GM23338 (cell line): ENCODE data around the gene MPRIP. TPM values are rescaled to one million over a fixed set of nuclear protein-coding genes. Genes with fewer than 3 reads are reported as not detected.

Experiments used
- ATAC-seq: fragments of 200-7000 bp; cut with Tn5 transposase; 3 replicates; pipeline ENCODE4 v1.9.1; 2020
- DNase-seq: peaks from one replicate; pipeline ENCODE4 v3.0.0-alpha.2; 2015; ENCODE audit warnings: low spot score
- H2AFZ ChIP-seq: fragments of 200-600 bp; sonication (generic); 2 replicates; pipeline ENCODE4 v1.8.0; 2016; ENCODE audit warnings: antibody characterized with exemption, mild to moderate bottlenecking, moderate library complexity
- H3F3A ChIP-seq: fragments of 200-600 bp; sonication (generic); replicated peaks from 2 replicates; pipeline ENCODE4 v1.8.0; 2017; ENCODE audit warnings: antibody characterized with exemption, mixed run types, low read depth
- H3K27ac ChIP-seq: fragments of 200-600 bp; sonication (generic); 2 replicates; pipeline ENCODE4 v1.6.1; 2016; ENCODE audit warnings: low read depth
- H3K27me3 ChIP-seq: fragments of 200-600 bp; sonication (generic); 2 replicates; pipeline ENCODE4 v1.8.0; 2016; ENCODE audit warnings: mild to moderate bottlenecking, mixed run types, moderate library complexity; ENCODE audit not compliant: insufficient read depth
- H3K36me3 ChIP-seq: fragments of 200-600 bp; sonication (generic); 2 replicates; pipeline ENCODE4 v1.8.0; 2016; ENCODE audit warnings: mild to moderate bottlenecking; ENCODE audit not compliant: insufficient read depth
- H3K4me1 ChIP-seq: fragments of 200-600 bp; sonication (generic); 2 replicates; pipeline ENCODE4 v1.8.0; 2016; ENCODE audit warnings: mild to moderate bottlenecking, moderate library complexity; ENCODE audit not compliant: insufficient read depth
- H3K4me2 ChIP-seq: fragments of 200-600 bp; sonication (generic); 2 replicates; pipeline ENCODE4 v1.7.1; 2017; ENCODE audit warnings: mixed run types
- H3K4me3 ChIP-seq: fragments of 200-600 bp; sonication (generic); 2 replicates; pipeline ENCODE4 v1.6.1; 2016; ENCODE audit warnings: mixed run types
- H3K79me2 ChIP-seq: fragments of 200-600 bp; sonication (generic); replicated peaks from 2 replicates; pipeline ENCODE4 v1.8.0; 2017; ENCODE audit warnings: mild to moderate bottlenecking; ENCODE audit not compliant: insufficient read depth
- H3K9me2 ChIP-seq: fragments of 200-600 bp; sonication (generic); 2 replicates; pipeline ENCODE4 v1.8.0; 2017; ENCODE audit not compliant: insufficient read depth
- H4K20me1 ChIP-seq: fragments of 200-600 bp; sonication (generic); replicated peaks from 2 replicates; pipeline ENCODE4 v1.8.0; 2017; ENCODE audit warnings: mild to moderate bottlenecking; ENCODE audit not compliant: insufficient read depth
- H3K27ac Mint-ChIP-seq: 2 replicates; pipeline ENCODE4 v1.8.0; 2020; ENCODE audit warnings: inconsistent platforms, mild to moderate bottlenecking, moderate library complexity, mixed read lengths
- H3K27me3 Mint-ChIP-seq: 3 replicates; pipeline ENCODE4 v1.8.0; 2022; ENCODE audit warnings: low read depth, mild to moderate bottlenecking, moderate library complexity, mixed read lengths, inconsistent platforms; ENCODE audit not compliant: insufficient read depth, poor library complexity
- H3K36me3 Mint-ChIP-seq: 3 replicates; pipeline ENCODE4 v1.8.0; 2021; ENCODE audit warnings: low read depth, mild to moderate bottlenecking, inconsistent platforms, moderate library complexity, mixed read lengths
- H3K4me1 Mint-ChIP-seq: 3 replicates; pipeline ENCODE4 v1.8.0; 2020; ENCODE audit warnings: mild to moderate bottlenecking, inconsistent platforms, mixed read lengths
- H3K4me3 Mint-ChIP-seq: 3 replicates; pipeline ENCODE4 v1.8.0; 2021; ENCODE audit warnings: moderate library complexity, mild to moderate bottlenecking, inconsistent platforms, mixed read lengths
- H3K9me3 Mint-ChIP-seq: 3 replicates; pipeline ENCODE4 v1.8.0; 2020; ENCODE audit warnings: moderate library complexity, mild to moderate bottlenecking, inconsistent platforms, mixed read lengths
- CTCF ChIP-seq, 2 experiments: fragments of 200-600 bp in 1 of 2; sonication (generic) in 1 of 2; conservative IDR thresholded peaks; 2 replicates each; pipeline versions ENCODE4 v1.5.1 to v1.6.1; 2016 to 2017; ENCODE audit warnings: antibody characterized with exemption in 2 of 2, low read depth in 2 of 2, mild to moderate bottlenecking in 2 of 2, moderate library complexity in 1 of 2
- JUNB ChIP-seq: IDR thresholded peaks from one replicate; pipeline ENCODE4 v1.6.1; 2016; ENCODE audit warnings: antibody characterized with exemption; ENCODE audit not compliant: unreplicated experiment
- polyA plus RNA-seq: library from polyadenylated mRNA; unstranded; fragments of >200 nt; fragmentation: Nextera tagmentation; extraction: Ambion mirVana; gene quantifications from 2 replicates; pipeline ENCODE4 v1.2.1, GENCODE V29; 2016
- total RNA-seq: library from RNA; depleted of rRNA; stranded (reverse); fragments of >200 nt; shearing (Covaris generic); gene quantifications from 2 replicates; pipeline ENCODE4 v1.2.3, GENCODE V29; 2014
- TF ChIP-seq, protein P1 (sequence below): IDR thresholded peaks from 2 replicates; pipeline ENCODE4 v1.6.1; 2016; ENCODE audit warnings: antibody characterized with exemption

MPRIP gene
- total and polyA plus RNA-seq, 2 experiments from 2014 or later: 39.3 to 113 TPM

DNA sequence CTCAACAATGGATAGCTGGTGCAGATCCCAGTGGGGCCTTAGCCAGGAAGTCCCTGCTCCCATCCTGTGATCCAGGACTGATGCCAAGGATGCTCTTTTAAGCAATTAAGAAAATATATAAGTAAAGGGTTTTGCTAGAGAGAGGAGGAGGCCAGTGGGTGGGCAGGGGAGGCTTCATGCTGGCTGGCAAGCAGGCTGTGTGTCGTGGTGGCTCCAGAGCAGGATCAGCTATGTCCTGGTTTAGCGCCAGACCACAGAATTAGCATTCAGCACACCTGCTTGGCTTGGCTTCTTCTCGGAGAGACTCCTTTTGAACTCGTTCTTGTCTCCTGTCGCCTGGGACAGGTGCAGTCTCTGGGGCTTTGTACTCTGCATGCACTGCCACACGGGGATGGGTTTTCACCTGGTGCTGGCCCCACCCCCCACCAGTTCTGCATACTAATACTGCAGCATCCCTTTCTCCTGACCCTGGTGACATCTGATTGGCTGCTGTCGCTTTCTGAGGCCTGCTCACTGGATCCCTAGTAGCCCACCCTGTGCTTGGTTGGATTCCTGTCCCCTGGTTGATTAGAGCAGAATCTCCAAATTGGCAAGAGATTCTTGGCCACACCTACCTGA, 97.8 kb downstream of the MPRIP start:
- no peak overlapping the region for H3K4me3 ChIP-seq

DNA sequence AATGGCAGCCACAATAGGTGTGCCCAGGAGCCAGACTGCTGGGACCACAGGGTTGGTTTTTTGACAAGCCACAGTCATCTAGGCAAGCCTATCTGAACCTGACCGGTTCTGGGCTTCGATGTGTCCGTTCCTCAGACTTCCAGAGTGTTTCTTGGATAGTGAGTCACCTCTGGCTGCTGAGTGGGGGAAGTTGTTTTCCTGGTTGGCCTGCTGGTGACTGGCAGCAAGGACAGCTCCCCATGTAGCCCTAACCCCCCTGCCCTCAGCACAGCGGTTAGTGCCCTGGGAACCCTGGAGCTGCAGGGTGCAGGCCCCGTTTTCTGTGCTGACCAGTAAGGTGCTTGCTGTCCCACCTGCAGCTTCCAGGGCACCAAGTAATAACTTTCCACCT, 98.3 kb downstream of the MPRIP start:
- Histone ChIP-seq H3K4me1 (0 out of 2 replicates have a peak, but pooled peaks cover 5% of the 10 kb centered on the region), H3K27ac (no peak overlapping the region), H3K27me3 (no peaks in the 10 kb centered on the region), H4K20me1 (peaks cover 3% of the 10 kb centered on the region; the same call in 1 of the 2 replicates), H3K9me2 (no peaks in the 10 kb centered on the region), H3K4me2 (no peak overlapping the region), H3K36me3 (no peaks in the 10 kb centered on the region; the same call in 1 of the 2 replicates), H2AFZ (no peak overlapping the region), H3K4me3 (no peak overlapping the region), H3K79me2 (no peaks in the 10 kb centered on the region), H3F3A (no peaks in the 10 kb centered on the region)
- H3K27me3 Mint-ChIP-seq: peaks cover 15% of the 10 kb centered on the region
- DNase-seq: no peak
- peak; percentile 10 for ATAC-seq
- peaks cover 26% of the 10 kb centered on the region for H3K4me1 Mint-ChIP-seq
- peaks cover 25% of the 10 kb centered on the region for H3K36me3 Mint-ChIP-seq
- H3K4me3 Mint-ChIP-seq: no peak overlapping the region
- peak overlapping the region; percentile 66 for H3K27ac Mint-ChIP-seq
- no peaks in the 10 kb centered on the region; the same call in 2 of the 3 replicates for H3K9me3 Mint-ChIP-seq
- TF ChIP-seq, protein P1, sequence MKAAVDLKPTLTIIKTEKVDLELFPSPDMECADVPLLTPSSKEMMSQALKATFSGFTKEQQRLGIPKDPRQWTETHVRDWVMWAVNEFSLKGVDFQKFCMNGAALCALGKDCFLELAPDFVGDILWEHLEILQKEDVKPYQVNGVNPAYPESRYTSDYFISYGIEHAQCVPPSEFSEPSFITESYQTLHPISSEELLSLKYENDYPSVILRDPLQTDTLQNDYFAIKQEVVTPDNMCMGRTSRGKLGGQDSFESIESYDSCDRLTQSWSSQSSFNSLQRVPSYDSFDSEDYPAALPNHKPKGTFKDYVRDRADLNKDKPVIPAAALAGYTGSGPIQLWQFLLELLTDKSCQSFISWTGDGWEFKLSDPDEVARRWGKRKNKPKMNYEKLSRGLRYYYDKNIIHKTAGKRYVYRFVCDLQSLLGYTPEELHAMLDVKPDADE: no peak
- TF ChIP-seq CTCF (conservative IDR thresholded peaks at IDR 0.05; ENCODE audit: low read depth in 2 of 2): no peak
- TF ChIP-seq JUNB: no peak

More for the DNA sequence above, 97.8 kb downstream of the MPRIP start:
- no peak overlapping the region for H3K27ac ChIP-seq
- Mint-ChIP-seq H3K36me3 (peaks cover 24% of the 10 kb centered on the region), H3K27ac (no peak overlapping the region), H3K4me1 (peaks cover 26% of the 10 kb centered on the region), H3K27me3 (peaks cover 14% of the 10 kb centered on the region), H3K9me3 (no peaks in the 10 kb centered on the region; the same call in 2 of the 3 replicates), H3K4me3 (no peak overlapping the region)
- H3K4me1 ChIP-seq: 0 out of 2 replicates have a peak, but pooled peaks cover 5% of the 10 kb centered on the region
- H3K9me2 ChIP-seq: no peaks in the 10 kb centered on the region
- ATAC-seq (peak; percentile 60), DNase-seq (peak; percentile 36)
- TF ChIP-seq, protein P1: no peak
- TF ChIP-seq CTCF (conservative IDR thresholded peaks at IDR 0.05; ENCODE audit: low read depth in 2 of 2): no peak
- no peak overlapping the region for H3K4me2 ChIP-seq
- no peaks in the 10 kb centered on the region; the same call in 1 of the 2 replicates for H3K36me3 ChIP-seq
- peaks cover 3% of the 10 kb centered on the region for H4K20me1 ChIP-seq
- H3K79me2 ChIP-seq: no peaks in the 10 kb centered on the region
- no peaks in the 10 kb centered on the region for H3F3A ChIP-seq
- H2AFZ ChIP-seq: no peak overlapping the region
- no peaks in the 10 kb centered on the region for H3K27me3 ChIP-seq
